Measurements from ENCODE around the gene MINK1.

The MINK1 gene

GRCh38 chr17:4833178-4833940 is at the start of gene MINK1:
TSS of gene MINK1 (plus strand) at chr17:4833340. CDS start at chr17:4833584, 244 bp downstream.
- DNase-seq (ENCODE audit: low read depth in 2 of 2), result peak; percentile 86 to 87

DNA sequence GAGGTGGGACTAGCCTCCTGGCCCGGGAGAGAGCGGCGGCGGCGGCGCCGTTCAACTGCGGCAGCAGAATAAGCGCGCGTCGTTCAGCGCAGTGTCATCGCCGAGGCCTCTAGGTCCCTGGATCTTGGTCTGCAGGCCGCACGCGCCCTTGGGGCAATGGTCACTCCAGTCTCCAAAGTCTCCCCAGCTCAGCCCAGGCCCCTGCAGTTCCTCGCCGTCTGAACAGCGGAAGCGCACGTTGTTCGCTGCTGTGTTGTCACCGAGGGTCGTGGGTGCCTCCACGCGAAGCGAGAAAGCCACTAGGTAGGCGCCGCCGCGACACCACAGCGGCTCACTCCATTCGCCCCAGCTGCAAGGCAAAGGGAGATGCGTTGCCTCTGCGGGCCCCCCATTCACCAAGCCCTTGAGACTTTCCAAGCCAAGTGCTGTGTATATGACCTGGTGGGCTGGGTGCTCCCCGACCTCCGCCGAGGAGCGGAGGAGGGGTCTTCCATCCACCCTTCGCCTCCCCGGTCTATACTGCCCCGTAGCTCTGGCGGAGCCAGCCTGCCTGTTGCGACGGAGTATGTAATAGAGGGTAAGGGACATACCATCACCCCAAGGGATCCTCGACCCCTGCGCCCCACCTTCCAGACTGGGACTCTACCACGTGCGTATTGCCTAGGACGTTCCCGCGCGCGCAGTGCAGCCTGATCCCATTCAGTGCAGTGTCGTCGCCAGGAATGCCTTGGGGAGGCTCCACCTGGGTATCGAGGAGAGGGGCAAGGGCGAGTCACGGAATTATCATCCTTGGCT is 47.6 kb upstream of the MINK1 start:
- DNase-seq (ENCODE audit: low read depth in 2 of 2), result no peak

DNA sequence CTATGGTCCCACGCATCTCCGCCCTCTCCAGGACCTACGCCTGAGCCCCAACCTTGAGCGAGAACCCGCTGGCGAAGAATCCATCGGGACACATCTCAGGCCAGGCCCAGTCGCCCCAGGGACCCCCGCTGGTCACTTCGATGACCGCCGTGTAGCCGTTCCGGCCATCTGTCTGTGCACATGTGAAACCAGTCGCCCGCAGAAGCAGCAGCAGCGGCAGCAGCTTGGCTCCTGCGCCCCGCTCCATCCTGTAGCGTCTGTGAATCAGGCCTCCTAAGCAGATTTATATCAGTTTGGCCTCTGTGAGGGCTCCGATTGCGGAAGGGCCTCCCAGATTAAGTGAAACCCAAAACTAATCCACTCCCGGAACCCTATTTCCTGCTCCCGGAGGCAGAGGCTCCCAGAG is 47.0 kb upstream of the MINK1 start, which contains the start of gene VMO1:
Gene VMO1, minus strand, starts transcription at position 259 of the 406 bp plus-strand sequence. Its CDS starts 12 bp downstream, at position 247.
- DNase-seq (ENCODE audit: low read depth in 2 of 2), result no peak

GRCh38 chr17:4786516-4786915 is 46.6 kb upstream of the MINK1 start:
- DNase-seq (ENCODE audit: low read depth in 2 of 2), result no peak

GRCh38 chr17:4788159-4788806 is 44.9 kb upstream of the MINK1 start:
- no peak for DNase-seq (ENCODE audit: low read depth in 2 of 2)

DNA sequence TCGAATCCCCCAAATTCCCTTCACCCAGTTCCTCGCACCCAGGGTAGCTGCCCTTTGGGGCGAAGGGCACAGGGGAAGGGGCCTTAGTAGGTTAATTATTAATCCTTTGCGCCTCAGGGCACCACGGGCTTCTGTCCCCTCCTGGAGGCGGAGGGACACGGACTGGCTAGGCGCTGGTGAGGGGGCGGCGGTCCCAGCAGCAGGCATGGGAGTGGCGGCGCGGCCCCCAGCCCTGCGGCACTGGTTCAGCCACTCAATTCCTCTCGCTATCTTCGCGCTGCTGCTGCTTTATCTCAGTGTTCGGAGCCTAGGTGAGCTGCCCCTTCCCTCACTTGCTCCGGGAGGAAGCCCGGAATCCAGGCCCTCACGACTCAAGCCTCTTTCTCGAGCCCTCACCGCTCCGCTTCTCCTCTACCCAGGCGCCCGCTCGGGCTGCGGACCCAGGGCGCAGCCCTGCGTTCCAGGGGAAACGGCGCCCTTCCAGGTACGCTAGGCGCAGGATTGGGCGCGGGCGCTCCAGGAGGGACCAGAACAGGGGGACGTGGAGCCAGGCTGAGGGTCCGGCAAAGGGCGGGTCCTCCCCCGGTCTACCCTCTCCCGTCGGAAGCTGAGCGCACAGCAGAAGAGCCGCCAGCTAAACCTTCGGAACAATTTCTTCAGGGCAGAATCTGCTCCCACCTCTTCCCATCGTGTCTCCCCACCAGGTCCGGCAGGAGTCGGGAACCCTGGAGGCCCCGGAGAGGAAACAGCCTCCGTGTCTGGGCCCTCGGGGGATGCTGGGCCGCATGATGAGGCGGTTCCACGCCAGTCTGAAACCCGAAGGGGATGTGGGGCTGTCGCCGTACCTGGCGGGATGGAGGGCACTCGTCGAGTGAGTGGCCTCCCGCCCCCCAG is 44.1 kb upstream of the MINK1 start, which contains the start of gene GLTPD2:
Gene GLTPD2, plus strand, starts transcription at position 158 of the 894 bp plus-strand sequence. Its CDS starts 48 bp downstream, at position 206.
- DNase-seq (ENCODE audit: low read depth in 2 of 2), result no peak

- no peak for DNase-seq (ENCODE audit: low read depth in 2 of 2)
Measured at GRCh38 chr17:4789701-4789950, 43.5 kb upstream of the MINK1 start.

DNA sequence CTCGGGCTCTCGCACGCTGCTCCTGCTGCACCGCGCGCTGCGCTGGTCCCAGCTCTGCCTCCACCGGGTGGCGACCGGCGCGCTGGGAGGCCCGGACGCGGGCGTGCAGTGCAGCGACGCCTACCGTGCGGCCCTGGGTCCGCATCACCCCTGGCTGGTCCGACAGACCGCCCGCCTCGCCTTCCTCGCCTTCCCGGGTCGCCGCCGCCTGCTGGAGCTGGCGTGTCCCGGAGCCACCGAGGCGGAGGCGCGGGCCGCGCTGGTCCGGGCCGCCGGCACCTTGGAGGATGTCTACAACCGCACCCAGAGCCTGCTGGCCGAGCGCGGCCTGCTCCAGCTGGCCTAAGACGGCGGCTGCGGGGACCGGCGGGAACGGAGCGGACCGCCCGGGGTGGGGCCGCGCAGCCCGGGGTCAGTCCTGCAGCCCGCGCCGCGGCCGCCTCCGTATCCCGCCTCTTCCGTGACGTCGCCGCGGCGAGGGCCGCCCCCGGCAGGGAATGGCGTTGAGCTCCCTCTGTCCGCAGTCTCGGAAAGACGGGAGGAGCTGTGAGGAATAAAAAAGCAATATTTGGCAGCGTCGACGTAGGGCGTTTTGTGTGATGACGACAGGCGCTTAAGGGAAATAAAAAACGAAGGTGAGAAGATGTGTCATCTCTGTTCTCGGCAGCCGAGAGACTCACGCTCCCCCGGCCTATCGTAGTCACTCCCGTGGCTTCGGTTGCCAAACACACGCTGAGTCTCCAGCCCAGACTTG is 43.0 kb upstream of the MINK1 start:
- DNase-seq (ENCODE audit: low read depth in 2 of 2), result peak; percentile 75 to 80

GRCh38 chr17:4790705-4791088 is 42.4 kb upstream of the MINK1 start:
- DNase-seq (ENCODE audit: low read depth in 2 of 2), result no peak

DNA sequence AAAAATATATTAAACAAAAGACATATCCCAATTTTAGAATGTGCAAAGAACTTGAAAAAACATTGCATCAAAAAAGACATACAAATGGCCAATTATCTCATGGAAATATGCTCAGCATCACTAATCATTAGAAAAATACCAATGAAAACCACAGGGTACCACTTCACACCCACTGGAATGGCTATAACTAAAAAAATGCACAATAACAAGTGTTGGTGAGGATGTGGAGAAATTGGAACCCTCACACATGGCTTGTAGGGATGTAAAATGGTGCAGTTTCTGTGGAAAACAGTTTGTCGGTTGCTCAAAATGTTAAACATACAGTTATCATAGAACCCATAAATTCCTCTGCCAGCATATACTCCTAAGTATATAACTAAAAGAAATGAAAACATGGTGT is 38.0 kb upstream of the MINK1 start:
- no peak for DNase-seq (ENCODE audit: low read depth in 2 of 2)

GRCh38 chr17:4796552-4796920 is 36.6 kb upstream of the MINK1 start:
- DNase-seq (ENCODE audit: low read depth in 2 of 2), result no peak

DNA sequence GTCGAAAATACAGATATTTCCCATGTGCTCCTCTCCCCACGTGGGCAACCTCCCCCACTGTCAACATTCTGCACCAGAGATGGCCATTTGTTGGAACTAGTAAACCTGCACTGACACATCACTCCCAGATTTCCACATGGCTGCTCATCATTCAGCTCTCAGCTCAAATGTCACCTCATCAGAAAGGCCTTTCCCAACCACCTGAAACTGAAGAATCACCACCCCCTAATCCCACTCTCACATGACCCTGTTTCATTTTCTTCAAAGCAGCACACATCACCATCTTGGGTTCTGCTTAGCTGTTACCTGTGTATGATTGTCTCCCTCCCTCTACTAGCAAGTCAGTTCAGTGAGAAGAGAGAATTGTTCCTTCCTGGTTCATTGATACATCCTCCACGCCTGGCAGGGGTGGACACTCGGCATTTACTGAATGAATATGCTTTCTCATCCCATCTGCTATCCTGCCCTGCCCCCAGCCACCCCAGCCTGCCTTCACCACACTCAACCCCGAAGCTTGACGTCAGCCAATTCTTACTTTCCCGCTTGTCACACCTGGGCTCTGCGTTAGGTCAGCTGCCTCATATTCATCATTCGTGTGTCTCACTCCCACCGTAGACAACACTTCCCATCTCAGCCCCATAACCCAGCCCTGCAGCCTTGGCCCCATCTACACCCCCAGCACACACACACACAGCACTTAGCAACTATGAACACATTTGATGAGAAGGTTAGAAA is 32.5 kb upstream of the MINK1 start:
- DNase-seq (ENCODE audit: low read depth in 2 of 2), result no peak

- no peak for DNase-seq (ENCODE audit: low read depth in 2 of 2)
Measured at GRCh38 chr17:4802228-4802627, 30.9 kb upstream of the MINK1 start, which contains the start of gene C17orf114. TSS of gene C17orf114 (minus strand) at chr17:4802328.

DNA sequence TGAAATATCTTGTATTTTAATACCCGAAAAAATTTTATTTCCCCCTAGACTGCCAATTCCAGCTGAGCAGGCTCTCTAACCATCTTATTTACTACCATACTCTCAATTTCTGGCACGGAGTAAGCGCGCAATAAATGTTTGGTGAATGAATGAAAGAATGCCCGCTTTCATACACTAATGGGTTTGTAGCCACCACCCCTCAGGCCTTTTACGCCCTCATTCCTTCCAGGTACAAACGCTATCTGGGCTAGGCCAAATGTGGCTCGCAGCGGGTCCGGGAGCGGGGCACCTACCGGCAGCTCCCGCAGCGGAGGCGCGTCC is 26.7 kb upstream of the MINK1 start:
- no peak for DNase-seq (ENCODE audit: low read depth in 2 of 2)

GRCh38 chr17:4806777-4807604 is 26.1 kb upstream of the MINK1 start, which contains the start of gene PLD2:
TSS of gene PLD2 (plus strand) at chr17:4807152. CDS start at chr17:4807773, 621 bp downstream.
- DNase-seq (ENCODE audit: low read depth in 2 of 2), result peak; percentile 82 to 86

GRCh38 chr17:4807605-4808377 is 25.3 kb upstream of the MINK1 start:
- DNase-seq (ENCODE audit: low read depth in 2 of 2), result no peak

DNA sequence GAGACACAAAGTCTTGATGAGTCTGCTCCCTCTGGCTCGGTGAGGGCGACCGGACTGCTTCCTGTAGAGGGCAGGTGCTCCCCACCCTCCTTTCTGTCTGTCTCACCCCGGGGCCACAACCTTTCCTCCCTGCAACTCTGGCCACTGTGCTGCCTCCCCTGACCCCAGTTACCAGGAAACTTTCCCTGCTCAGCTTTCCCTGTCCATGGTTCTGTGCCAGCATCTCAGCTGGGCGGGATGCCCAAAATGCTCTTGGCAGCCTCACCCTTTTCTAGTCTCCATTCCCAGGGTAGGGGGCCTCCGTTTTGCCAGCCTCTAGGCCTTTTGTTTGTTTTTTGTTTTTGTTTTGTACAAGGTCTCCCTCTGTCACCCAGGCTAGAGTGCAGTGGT is 24.8 kb upstream of the MINK1 start:
- no peak for DNase-seq (ENCODE audit: low read depth in 2 of 2)

DNA sequence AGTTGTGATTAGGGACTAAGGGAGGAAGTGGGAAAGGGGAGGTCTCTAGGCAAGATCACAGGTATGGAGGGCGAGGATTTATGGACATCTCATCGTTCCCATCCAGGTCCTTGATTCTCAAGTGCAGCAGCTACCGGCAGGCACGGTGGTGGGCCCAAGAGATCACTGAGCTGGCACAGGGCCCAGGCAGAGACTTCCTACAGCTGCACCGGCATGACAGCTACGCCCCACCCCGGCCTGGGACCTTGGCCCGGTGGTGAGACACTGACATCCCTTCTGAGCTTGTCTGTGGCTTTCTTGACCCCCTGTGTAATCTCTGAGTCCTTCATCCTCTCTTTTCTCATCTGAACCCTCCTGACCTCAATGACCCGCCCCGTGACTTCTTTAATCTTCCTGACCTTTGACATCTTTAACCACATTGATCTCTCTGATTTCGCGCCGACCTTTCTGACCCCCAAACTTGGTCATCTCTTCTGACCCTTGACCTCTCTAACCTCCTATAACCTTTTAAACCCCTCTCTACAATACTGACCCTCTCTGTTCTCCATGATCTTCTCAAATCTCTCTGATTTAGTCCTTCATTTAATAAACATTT is 22.3 kb upstream of the MINK1 start:
- DNase-seq (ENCODE audit: low read depth in 2 of 2), result no peak

Measured in stimulated activated CD8-positive, alpha-beta memory T cell treated with anti-CD3 and anti-CD28 coated beads, Interleukin-15, amount 100 ng/mL, for 48 hours (primary cell).